HG03045 (cell line): ENCODE results near the gene SMARCC1.
"Not testable (repeated sequence)": the region's sequence is repeated elsewhere in the genome, so short reads cannot be mapped to it uniquely, and the experiment has no call there.

ENCODE experiments used
- ATAC-seq: cut with Tn5 transposase; IDR thresholded peaks from one replicate; pipeline ENCODE4 v1.9.1; 2021; ENCODE audit warnings: mild to moderate bottlenecking, moderate library complexity; ENCODE audit not compliant: unreplicated experiment

SMARCC1 gene

GRCh38 chr3:47772047-47772446 is 9.6 kb downstream of the SMARCC1 start:
- no peak for ATAC-seq

GRCh38 chr3:47766186-47766585 is 15.5 kb downstream of the SMARCC1 start:
- no peak for ATAC-seq

GRCh38 chr3:47762233-47762632 is 19.5 kb downstream of the SMARCC1 start:
- no peak for ATAC-seq

- ATAC-seq: no peak
Observed at GRCh38 chr3:47761046-47761445, 20.6 kb downstream of the SMARCC1 start.

- not testable (repeated sequence) for ATAC-seq
Observed at GRCh38 chr3:47760207-47760606, 21.5 kb downstream of the SMARCC1 start.

- no peak for ATAC-seq
Observed at GRCh38 chr3:47758261-47759025, 23.2 kb downstream of the SMARCC1 start.

GRCh38 chr3:47752716-47753115 is 29.0 kb downstream of the SMARCC1 start:
- no peak for ATAC-seq

- not testable (repeated sequence) for ATAC-seq
Observed at GRCh38 chr3:47750811-47751354, 30.8 kb downstream of the SMARCC1 start.

- no peak for ATAC-seq
Observed at GRCh38 chr3:47747558-47747957, 34.1 kb downstream of the SMARCC1 start.

- ATAC-seq: no peak
Observed at GRCh38 chr3:47746264-47746663, 35.4 kb downstream of the SMARCC1 start.

GRCh38 chr3:47743855-47744254 is 37.8 kb downstream of the SMARCC1 start:
- ATAC-seq: no peak

GRCh38 chr3:47743352-47743751 is 38.3 kb downstream of the SMARCC1 start:
- not testable (repeated sequence) for ATAC-seq

- peak; percentile 58 for ATAC-seq
Observed at GRCh38 chr3:47741925-47742324, 39.8 kb downstream of the SMARCC1 start.

- no peak for ATAC-seq
Observed at GRCh38 chr3:47732143-47732542, 49.5 kb downstream of the SMARCC1 start.

- ATAC-seq: no peak
Observed at GRCh38 chr3:47731061-47731460, 50.6 kb downstream of the SMARCC1 start.

- ATAC-seq: no peak
Observed at GRCh38 chr3:47722859-47723258, 58.8 kb downstream of the SMARCC1 start.

GRCh38 chr3:47717448-47717847 is 64.2 kb downstream of the SMARCC1 start:
- not testable (repeated sequence) for ATAC-seq

- ATAC-seq: no peak
Observed at GRCh38 chr3:47716656-47717055, 65.0 kb downstream of the SMARCC1 start.

- no peak for ATAC-seq
Observed at GRCh38 chr3:47715928-47716327, 65.8 kb downstream of the SMARCC1 start.

GRCh38 chr3:47714606-47715005 is 67.1 kb downstream of the SMARCC1 start:
- ATAC-seq: no peak

GRCh38 chr3:47713655-47714054 is 68.0 kb downstream of the SMARCC1 start:
- no peak for ATAC-seq

- no peak for ATAC-seq
Observed at GRCh38 chr3:47712398-47712797, 69.3 kb downstream of the SMARCC1 start.

- ATAC-seq: no peak
Observed at GRCh38 chr3:47711596-47711995, 70.1 kb downstream of the SMARCC1 start.
